Skeletal muscle tissue (tissue), 4 donors: ENCODE data around the gene VAV2. TPM values are rescaled to one million over a fixed set of nuclear protein-coding genes. Genes with fewer than 3 reads are reported as not detected.
"Not testable (repeated sequence)": the region's sequence is repeated elsewhere in the genome, so short reads cannot be mapped to it uniquely, and the experiment has no call there.

Source experiments
- H3K27ac ChIP-seq: one replicate; pipeline ENCODE4 v1.7.0; 2013; ENCODE audit warnings: mild to moderate bottlenecking, low read depth, low read length, inconsistent platforms
- H3K27me3 ChIP-seq, 3 donors: one replicate each; pipeline ENCODE4 v1.7.0; 2013; ENCODE audit warnings: low read length in 3 of 3; ENCODE audit not compliant: control insufficient read depth in 3 of 3, insufficient read depth in 3 of 3
- H3K36me3 ChIP-seq, 3 donors: one replicate each; pipeline ENCODE4 v1.7.0; 2013; ENCODE audit warnings: low read length in 3 of 3; ENCODE audit not compliant: control insufficient read depth in 3 of 3, insufficient read depth in 3 of 3
- H3K4me1 ChIP-seq, 3 donors: one replicate each; pipeline ENCODE4 v1.7.0; 2013; ENCODE audit warnings: low read length in 3 of 3, mild to moderate bottlenecking in 3 of 3; ENCODE audit not compliant: control insufficient read depth in 3 of 3, insufficient read depth in 3 of 3
- H3K4me3 ChIP-seq, 3 donors: one replicate each; pipeline ENCODE4 v1.7.0; 2013; ENCODE audit warnings: low read length in 3 of 3
- H3K9ac ChIP-seq, 3 donors: one replicate each; pipeline ENCODE4 v1.7.0; 2013; ENCODE audit warnings: low read length in 3 of 3, mild to moderate bottlenecking in 3 of 3, moderate library complexity in 2 of 3, low read depth in 1 of 3
- H3K9me3 ChIP-seq, 3 donors: one replicate each; pipeline ENCODE4 v1.7.0; 2013; ENCODE audit warnings: low read length in 3 of 3; ENCODE audit not compliant: control insufficient read depth in 3 of 3
- total RNA-seq: library from RNA; depleted of rRNA; stranded (reverse); fragments of >200 nt; gene quantifications from one replicate; pipeline ENCODE4 v1.2.3, GENCODE V29; 2014
- donor health status: Osteomylitis.

Gene VAV2
- total RNA-seq, 1 donor from 2014 or later, result 9.9 TPM

GRCh38 chr9:133767625-133768024, 224.5 kb downstream of the VAV2 start:
- H3K4me3 ChIP-seq, result no peak overlapping the region
- H3K9ac ChIP-seq, result no peak overlapping the region
- no peaks in the 10 kb centered on the region for H3K27me3 ChIP-seq
- H3K27ac ChIP-seq, result no peak overlapping the region
- peaks cover 6 to 23% (median 11%) of the 10 kb centered on the region in 3 donors for H3K36me3 ChIP-seq
- no peaks in the 10 kb centered on the region for H3K4me1 ChIP-seq
- H3K9me3 ChIP-seq, result peaks cover 0 to 6% (median 0%) of the 10 kb centered on the region in 3 donors

DNA sequence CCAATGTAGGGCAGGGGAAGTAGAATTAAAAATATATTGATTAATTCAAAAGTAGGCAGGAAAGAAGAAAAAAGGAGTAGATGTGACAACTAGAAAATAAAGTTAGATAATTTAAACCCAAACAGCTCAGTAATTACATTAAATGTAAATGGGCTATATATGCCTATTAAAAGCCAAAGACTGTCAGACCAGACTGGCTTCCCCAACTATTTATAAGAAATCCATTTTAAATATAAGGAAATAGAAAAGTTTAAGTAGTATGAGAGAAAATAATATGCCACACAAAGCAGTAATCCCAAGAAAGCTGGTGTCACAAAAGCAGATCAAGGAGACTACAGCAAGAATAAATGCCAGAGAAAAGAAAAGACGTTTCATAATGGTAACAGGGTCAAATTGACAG, 225.1 kb downstream of the VAV2 start:
- Histone ChIP-seq H3K4me1 (no peaks in the 10 kb centered on the region), H3K27ac (no peak overlapping the region), H3K4me3 (no peak overlapping the region), H3K36me3 (peaks cover 6 to 23% (median 11%) of the 10 kb centered on the region in 3 donors), H3K9ac (no peak overlapping the region), H3K9me3 (peaks cover 0 to 6% (median 0%) of the 10 kb centered on the region in 3 donors), H3K27me3 (no peaks in the 10 kb centered on the region)

DNA sequence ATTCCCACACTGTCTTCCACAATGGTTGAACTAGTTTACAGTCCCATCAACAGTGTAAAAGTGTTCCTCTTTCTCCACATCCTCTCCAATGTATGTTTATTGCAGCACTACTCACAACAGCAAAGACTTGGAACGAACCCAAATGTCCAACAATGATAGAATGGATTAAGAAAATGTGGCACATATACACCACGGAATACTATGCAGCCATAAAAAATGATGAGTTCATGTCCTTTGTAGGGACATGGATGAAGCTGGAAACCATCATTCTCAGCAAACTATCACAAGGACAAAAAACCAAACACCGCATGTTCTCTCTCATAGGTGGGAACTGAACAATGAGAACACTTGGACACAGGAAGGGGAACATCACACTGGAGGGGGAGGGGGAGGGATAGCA, 225.9 kb downstream of the VAV2 start:
- not testable (repeated sequence) for H3K27me3 ChIP-seq, H3K4me1 ChIP-seq, H3K4me3 ChIP-seq, H3K9ac ChIP-seq, H3K27ac ChIP-seq, H3K9me3 ChIP-seq
- H3K36me3 ChIP-seq, result peaks cover 6 to 23% (median 11%) of the 10 kb centered on the region in 3 donors

- Histone ChIP-seq H3K27me3 (no peaks in the 10 kb centered on the region), H3K36me3 (peaks cover 6 to 20% (median 9%) of the 10 kb centered on the region in 3 donors), H3K9ac (no peak overlapping the region), H3K4me3 (no peak overlapping the region), H3K27ac (no peak overlapping the region), H3K4me1 (no peaks in the 10 kb centered on the region), H3K9me3 (peaks cover 0 to 6% (median 0%) of the 10 kb centered on the region in 3 donors)
Measured at GRCh38 chr9:133763272-133764183, 228.6 kb downstream of the VAV2 start.

- peaks cover under 1 to 13% (median 3%) of the 10 kb centered on the region in 3 donors for H3K36me3 ChIP-seq
- H3K27me3 ChIP-seq, result no peaks in the 10 kb centered on the region
- H3K9me3 ChIP-seq, result peaks cover 0 to 4% (median 0%) of the 10 kb centered on the region in 3 donors
- H3K9ac ChIP-seq, result no peak overlapping the region
- H3K4me3 ChIP-seq, result no peak overlapping the region
- H3K27ac ChIP-seq, result no peak overlapping the region
- H3K4me1 ChIP-seq, result no peaks in the 10 kb centered on the region
Measured at GRCh38 chr9:133762488-133763271, 229.4 kb downstream of the VAV2 start.

- no peaks in the 10 kb centered on the region for H3K27me3 ChIP-seq
- H3K4me3 ChIP-seq, result no peak overlapping the region
- no peak overlapping the region for H3K9ac ChIP-seq
- H3K36me3 ChIP-seq, result peaks cover 0 to 9% (median 0%) of the 10 kb centered on the region in 3 donors
- no peaks in the 10 kb centered on the region for H3K9me3 ChIP-seq
- no peak overlapping the region for H3K27ac ChIP-seq
- no peaks in the 10 kb centered on the region for H3K4me1 ChIP-seq
Measured at GRCh38 chr9:133761641-133762248, 230.4 kb downstream of the VAV2 start.

GRCh38 chr9:133760713-133761290, 231.3 kb downstream of the VAV2 start:
- Histone ChIP-seq H3K36me3 (peaks cover 0 to 7% (median 0%) of the 10 kb centered on the region in 3 donors), H3K9ac (no peak overlapping the region), H3K27me3 (peaks cover 0 to 1% (median 0%) of the 10 kb centered on the region in 3 donors), H3K4me1 (no peaks in the 10 kb centered on the region), H3K9me3 (no peaks in the 10 kb centered on the region), H3K27ac (no peak overlapping the region), H3K4me3 (no peak overlapping the region)

GRCh38 chr9:133759946-133760345, 232.2 kb downstream of the VAV2 start:
- no peaks in the 10 kb centered on the region for H3K4me1 ChIP-seq
- H3K27ac ChIP-seq, result no peak overlapping the region
- H3K9ac ChIP-seq, result no peak overlapping the region
- peaks cover 0 to 5% (median 3%) of the 10 kb centered on the region in 3 donors for H3K27me3 ChIP-seq
- no peaks in the 10 kb centered on the region for H3K9me3 ChIP-seq
- peaks cover 0 to 7% (median 0%) of the 10 kb centered on the region in 3 donors for H3K36me3 ChIP-seq
- no peak overlapping the region for H3K4me3 ChIP-seq

GRCh38 chr9:133759146-133759900, 232.8 kb downstream of the VAV2 start:
- Histone ChIP-seq H3K27me3 (peaks cover 4 to 11% (median 8%) of the 10 kb centered on the region in 3 donors), H3K27ac (no peak overlapping the region), H3K9ac (no peak overlapping the region), H3K9me3 (no peaks in the 10 kb centered on the region), H3K36me3 (peaks cover 0 to 7% (median 0%) of the 10 kb centered on the region in 3 donors), H3K4me3 (no peak overlapping the region), H3K4me1 (no peaks in the 10 kb centered on the region)
